ENCODE data around the gene KLHL20. TPM values are rescaled to one million over a fixed set of nuclear protein-coding genes. Genes with fewer than 3 reads are reported as not detected.

KLHL20 gene
- polyA plus RNA-seq, 2 of the 4 experiments (the other 2 are of a cell fraction), result 11.4 to 15.8 TPM

DNA sequence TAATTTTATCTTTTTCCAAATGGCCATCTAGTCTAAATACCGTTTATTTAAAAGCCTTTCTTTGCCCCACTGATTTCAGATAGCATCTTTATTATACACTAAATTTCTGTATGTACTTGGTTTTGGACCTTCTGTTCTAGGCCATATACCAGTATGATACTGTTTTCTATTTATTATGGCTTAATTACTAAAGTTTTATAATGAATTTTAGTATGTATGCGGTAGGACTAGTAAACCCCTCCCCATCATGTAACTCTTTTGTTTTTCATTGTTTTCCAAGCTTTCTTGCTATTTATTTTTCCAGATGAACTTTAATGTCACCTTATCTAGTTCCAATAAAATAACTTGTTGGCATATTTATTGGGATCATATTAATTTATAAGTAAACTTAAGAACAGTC, 29.9 kb downstream of the KLHL20 start:
- no peak for DNase-seq (ENCODE audit: low read depth in 1 of 2, low spot score in 1 of 2)
- TF ChIP-seq, protein P1, sequence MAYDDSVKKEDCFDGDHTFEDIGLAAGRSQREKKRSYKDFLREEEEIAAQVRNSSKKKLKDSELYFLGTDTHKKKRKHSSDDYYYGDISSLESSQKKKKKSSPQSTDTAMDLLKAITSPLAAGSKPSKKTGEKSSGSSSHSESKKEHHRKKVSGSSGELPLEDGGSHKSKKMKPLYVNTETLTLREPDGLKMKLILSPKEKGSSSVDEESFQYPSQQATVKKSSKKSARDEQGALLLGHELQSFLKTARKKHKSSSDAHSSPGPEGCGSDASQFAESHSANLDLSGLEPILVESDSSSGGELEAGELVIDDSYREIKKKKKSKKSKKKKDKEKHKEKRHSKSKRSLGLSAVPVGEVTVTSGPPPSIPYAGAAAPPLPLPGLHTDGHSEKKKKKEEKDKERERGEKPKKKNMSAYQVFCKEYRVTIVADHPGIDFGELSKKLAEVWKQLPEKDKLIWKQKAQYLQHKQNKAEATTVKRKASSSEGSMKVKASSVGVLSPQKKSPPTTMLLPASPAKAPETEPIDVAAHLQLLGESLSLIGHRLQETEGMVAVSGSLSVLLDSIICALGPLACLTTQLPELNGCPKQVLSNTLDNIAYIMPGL (CRISPR knock-in tag; IDR thresholded peaks at IDR 0.05; ENCODE audit: borderline replicate concordance), result no peak
- TF ChIP-seq RAD21 (conservative IDR thresholded peaks at IDR 0.05 in 1 of 2, IDR thresholded peaks at IDR 0.05 in 1 of 2) (no peak), RARB (CRISPR knock-in tag; IDR thresholded peaks at IDR 0.05) (no peak)
- Histone ChIP-seq H3K4me2 (no peak overlapping the region), H3K27ac (no peak overlapping the region), H3K9me3 (no peaks in the 10 kb centered on the region), H3K4me1 (peaks cover 7% of the 10 kb centered on the region; the same call in 1 of the 3 replicates), H3K4me3 (no peak overlapping the region)
- CTCF ChIA-PET, result no interaction called here
- POLR2A ChIA-PET, result no interaction called here
- 88% methylated on average over 2 of the region's 2 CpGs for whole genome bisulfite sequencing (ENCODE audit: missing lambda C conversion rate)
- ATAC-seq, result no peak
- FAIRE-seq, result no peak

GRCh38 chr1:173749137-173749536, 34.4 kb downstream of the KLHL20 start:
- FAIRE-seq (no peak), ATAC-seq (no peak), DNase-seq (ENCODE audit: low read depth in 1 of 2, low spot score in 1 of 2) (peak in 1 of 2 experiments; percentile 6)
- Histone ChIP-seq H3K4me1 (peaks cover 7% of the 10 kb centered on the region; the same call in 1 of the 3 replicates), H3K9me3 (no peaks in the 10 kb centered on the region), H3K4me3 (no peak overlapping the region), H3K4me2 (peak overlapping the region; percentile 27; the same call in 1 of the 3 replicates), H3K27ac (no peak overlapping the region)
- TF ChIP-seq BHLHE40 (IDR thresholded peaks at IDR 0.05; ENCODE audit: low read depth, low read length) (no peak), FOSL2 (IDR thresholded peaks at IDR 0.05) (no peak), FOSL2 (CRISPR knock-in tag; IDR thresholded peaks at IDR 0.05) (no peak), HOXB13 (CRISPR knock-in tag; IDR thresholded peaks at IDR 0.05; ENCODE audit: low read depth) (no peak), PHF8 (IDR thresholded peaks at IDR 0.05; ENCODE audit: borderline replicate concordance, low read depth) (no peak), ZNF302 (CRISPR knock-in tag; IDR thresholded peaks at IDR 0.05) (no peak), CTCF (IDR thresholded peaks at IDR 0.05) (no peak), KDM5A (IDR thresholded peaks at IDR 0.05) (no peak), CBX8 (IDR thresholded peaks at IDR 0.05) (no peak), FOXS1 (CRISPR knock-in tag; IDR thresholded peaks at IDR 0.05) (no peak), RFX5 (IDR thresholded peaks at IDR 0.05) (no peak), HDAC2 (IDR thresholded peaks at IDR 0.05) (no peak), TFCP2L1 (CRISPR knock-in tag; IDR thresholded peaks at IDR 0.05) (no peak), MAZ (IDR thresholded peaks at IDR 0.05; ENCODE audit: borderline replicate concordance, low read depth, low read length) (no peak), RAD21 (conservative IDR thresholded peaks at IDR 0.05 in 1 of 2, IDR thresholded peaks at IDR 0.05 in 1 of 2) (no peak), CHD2 (IDR thresholded peaks at IDR 0.05; ENCODE audit: low read length, partially characterized antibody) (no peak), NFE2L2 (conservative IDR thresholded peaks at IDR 0.05; ENCODE audit: low read length) (no peak), MAX (IDR thresholded peaks at IDR 0.05) (no peak), RNF2 (IDR thresholded peaks at IDR 0.05; ENCODE audit: borderline replicate concordance, low read depth) (no peak)
- TF ChIP-seq, protein P2, sequence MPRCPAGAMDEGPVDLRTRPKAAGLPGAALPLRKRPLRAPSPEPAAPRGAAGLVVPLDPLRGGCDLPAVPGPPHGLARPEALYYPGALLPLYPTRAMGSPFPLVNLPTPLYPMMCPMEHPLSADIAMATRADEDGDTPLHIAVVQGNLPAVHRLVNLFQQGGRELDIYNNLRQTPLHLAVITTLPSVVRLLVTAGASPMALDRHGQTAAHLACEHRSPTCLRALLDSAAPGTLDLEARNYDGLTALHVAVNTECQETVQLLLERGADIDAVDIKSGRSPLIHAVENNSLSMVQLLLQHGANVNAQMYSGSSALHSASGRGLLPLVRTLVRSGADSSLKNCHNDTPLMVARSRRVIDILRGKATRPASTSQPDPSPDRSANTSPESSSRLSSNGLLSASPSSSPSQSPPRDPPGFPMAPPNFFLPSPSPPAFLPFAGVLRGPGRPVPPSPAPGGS (IDR thresholded peaks at IDR 0.05), result no peak
- TF ChIP-seq, protein P3, sequence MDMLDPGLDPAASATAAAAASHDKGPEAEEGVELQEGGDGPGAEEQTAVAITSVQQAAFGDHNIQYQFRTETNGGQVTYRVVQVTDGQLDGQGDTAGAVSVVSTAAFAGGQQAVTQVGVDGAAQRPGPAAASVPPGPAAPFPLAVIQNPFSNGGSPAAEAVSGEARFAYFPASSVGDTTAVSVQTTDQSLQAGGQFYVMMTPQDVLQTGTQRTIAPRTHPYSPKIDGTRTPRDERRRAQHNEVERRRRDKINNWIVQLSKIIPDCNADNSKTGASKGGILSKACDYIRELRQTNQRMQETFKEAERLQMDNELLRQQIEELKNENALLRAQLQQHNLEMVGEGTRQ (IDR thresholded peaks at IDR 0.05), result no peak
- POLR2A ChIA-PET, result no interaction called here
- 70% methylated on average over 4 of the region's 4 CpGs for WGBS (ENCODE audit: missing lambda C conversion rate)
- CTCF ChIA-PET, result no interaction called here

Data from A549 (cell line).